ENCODE results near the gene PLIN4. TPM values are rescaled to one million over a fixed set of nuclear protein-coding genes. Genes with fewer than 3 reads are reported as not detected.

The PLIN4 gene
- polyA plus RNA-seq, 1 experiment: 0.07 TPM

GRCh38 chr19:4516199-4516938 is 1.9 kb downstream of the PLIN4 start:
- Histone ChIP-seq H3K4me3 (ENCODE audit: low read depth, low read length) (no peak overlapping the region), H3K27me3 (ENCODE audit: control insufficient read depth, insufficient read depth, low read length) (no peaks in the 10 kb centered on the region), H3K27ac (ENCODE audit: low read depth, low read length) (no peak overlapping the region), H3K9me3 (ENCODE audit: control insufficient read depth, insufficient read depth, low read length) (no peaks in the 10 kb centered on the region; the same call in 1 of the 2 replicates)
- TF ChIP-seq CTCF (IDR thresholded peaks at IDR 0.05; ENCODE audit: low read depth, low read length): no peak
- ChIA-PET CTCF (interaction anchor here (0.6 to 1.4 kb wide), 2 partner anchors 9 to 120 kb away, joined by 4 to 9 read pairs; no protein-coding TSS in a partner anchor), POLR2A (interaction anchor here (0.6 kb wide), 1 partner anchor 134 kb away, joined by 3 read pairs; no protein-coding TSS in a partner anchor)
- no peak for DNase-seq (ENCODE audit: low read depth, low spot score)

GRCh38 chr19:4515732-4516131 is 2.6 kb downstream of the PLIN4 start:
- Histone ChIP-seq H3K27me3 (ENCODE audit: control insufficient read depth, insufficient read depth, low read length) (no peaks in the 10 kb centered on the region), H3K9me3 (ENCODE audit: control insufficient read depth, insufficient read depth, low read length) (peaks cover under 1% of the 10 kb centered on the region; the same call in 1 of the 2 replicates), H3K27ac (ENCODE audit: low read depth, low read length) (no peak overlapping the region), H3K4me3 (ENCODE audit: low read depth, low read length) (no peak overlapping the region)
- CTCF ChIA-PET: interaction anchor here (0.9 to 1.4 kb wide), 2 partner anchors 10 kb away, joined by 3 to 9 read pairs; no protein-coding TSS in a partner anchor
- no peak for TF ChIP-seq CTCF (IDR thresholded peaks at IDR 0.05; ENCODE audit: low read depth, low read length)
- no peak for DNase-seq (ENCODE audit: low read depth, low spot score)
- POLR2A ChIA-PET: no interaction called here

GRCh38 chr19:4513248-4513647 is 5.0 kb downstream of the PLIN4 start:
- Histone ChIP-seq H3K9me3 (ENCODE audit: control insufficient read depth, insufficient read depth, low read length) (peaks cover 5% of the 10 kb centered on the region; the same call in 1 of the 2 replicates), H3K4me3 (ENCODE audit: low read depth, low read length) (no peak overlapping the region), H3K27me3 (ENCODE audit: control insufficient read depth, insufficient read depth, low read length) (no peaks in the 10 kb centered on the region), H3K27ac (ENCODE audit: low read depth, low read length) (no peak overlapping the region)
- no peak for TF ChIP-seq CTCF (IDR thresholded peaks at IDR 0.05; ENCODE audit: low read depth, low read length)
- ChIA-PET CTCF (no interaction called here), POLR2A (no interaction called here)
- DNase-seq (ENCODE audit: low read depth, low spot score): no peak

GRCh38 chr19:4512070-4512469 is 6.2 kb downstream of the PLIN4 start:
- H3K27me3 ChIP-seq (ENCODE audit: control insufficient read depth, insufficient read depth, low read length): no peaks in the 10 kb centered on the region
- no peak overlapping the region for H3K4me3 ChIP-seq (ENCODE audit: low read depth, low read length)
- H3K9me3 ChIP-seq (ENCODE audit: control insufficient read depth, insufficient read depth, low read length): peaks cover 5% of the 10 kb centered on the region; the same call in 1 of the 2 replicates
- CTCF ChIA-PET: no interaction called here
- DNase-seq (ENCODE audit: low read depth, low spot score): no peak
- no peak overlapping the region for H3K27ac ChIP-seq (ENCODE audit: low read depth, low read length)
- POLR2A ChIA-PET: no interaction called here
- TF ChIP-seq CTCF (IDR thresholded peaks at IDR 0.05; ENCODE audit: low read depth, low read length): no peak

GRCh38 chr19:4511300-4512054 is 6.8 kb downstream of the PLIN4 start:
- H3K27ac ChIP-seq (ENCODE audit: low read depth, low read length): no peak overlapping the region
- POLR2A ChIA-PET: no interaction called here
- no peak for TF ChIP-seq CTCF (IDR thresholded peaks at IDR 0.05; ENCODE audit: low read depth, low read length)
- no peak overlapping the region for H3K4me3 ChIP-seq (ENCODE audit: low read depth, low read length)
- DNase-seq (ENCODE audit: low read depth, low spot score): no peak
- no peaks in the 10 kb centered on the region for H3K27me3 ChIP-seq (ENCODE audit: control insufficient read depth, insufficient read depth, low read length)
- H3K9me3 ChIP-seq (ENCODE audit: control insufficient read depth, insufficient read depth, low read length): peaks cover 5% of the 10 kb centered on the region; the same call in 1 of the 2 replicates
- CTCF ChIA-PET: no interaction called here
